ENCODE results near the gene SRGAP2C.
"Not testable (repeated sequence)": the region's sequence is repeated elsewhere in the genome, so short reads cannot be mapped to it uniquely, and the experiment has no call there.

DNA sequence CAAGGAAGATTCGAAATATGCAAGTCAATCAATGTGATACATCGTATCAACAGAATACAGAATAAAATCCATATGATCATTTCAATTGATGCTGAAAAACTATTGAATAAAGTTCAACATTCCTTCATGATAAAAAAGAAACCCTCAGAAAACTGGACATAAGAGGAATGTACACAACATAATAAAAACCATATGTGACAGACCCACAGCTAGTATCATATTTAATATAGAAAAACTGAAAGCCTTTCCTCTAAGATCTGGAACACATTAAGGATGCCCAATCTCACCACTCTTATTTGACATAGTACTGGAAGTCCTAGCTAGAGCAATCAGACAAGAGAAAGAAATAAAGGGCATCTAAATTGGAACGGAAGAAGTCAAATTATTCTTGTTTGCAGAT is 254.1 kb downstream of the SRGAP2C start:
- not testable (repeated sequence) for TF ChIP-seq POLR2AphosphoS5 (IDR thresholded peaks at IDR 0.05; ENCODE audit: low read depth, low read length); POLR2A (IDR thresholded peaks at IDR 0.05; ENCODE audit: low read depth, low read length); TAF1 (IDR thresholded peaks at IDR 0.05; ENCODE audit: low read depth, low read length); PAX5 (IDR thresholded peaks at IDR 0.05; ENCODE audit: insufficient read depth, low read length, severe bottlenecking); SPI1 (IDR thresholded peaks at IDR 0.05; ENCODE audit: low read depth, low read length)
